ENCODE data around the gene CDKN2B-AS1. TPM values are rescaled to one million over a fixed set of nuclear protein-coding genes. Genes with fewer than 3 reads are reported as not detected.

Gene CDKN2B-AS1
- total RNA-seq, 1 experiment from 2014 or later = not detected

DNA sequence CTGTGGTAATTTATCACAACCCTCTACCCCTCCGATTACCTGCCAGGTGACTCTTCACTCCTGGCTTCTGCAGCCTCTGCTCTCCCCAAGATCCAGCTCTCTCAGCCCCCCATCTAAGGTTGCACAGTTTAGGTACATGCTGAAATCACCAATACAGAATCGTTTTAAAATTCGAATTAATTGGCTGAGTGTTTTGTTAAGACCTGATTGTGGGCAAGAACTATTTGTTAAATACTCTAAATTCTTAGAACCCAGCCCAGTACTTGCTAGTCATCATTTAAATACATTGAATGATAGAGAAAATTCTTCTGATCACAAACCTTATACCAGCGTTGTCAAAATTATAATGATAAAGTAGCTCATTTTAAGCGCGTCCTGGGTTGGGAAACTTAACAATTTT lies 162.0 kb downstream of the CDKN2B-AS1 start:
- Mint-ChIP-seq H3K36me3 (ENCODE audit: insufficient read depth in 1 of 3, low read depth in 3 of 3) (no peaks in the 10 kb centered on the region), H3K9me3 (no peaks in the 10 kb centered on the region), H3K27ac (no peak overlapping the region; a peak in 1 of 7 replicates), H3K27me3 (ENCODE audit: low read depth) (no peaks in the 10 kb centered on the region), H3K4me1 (no peaks in the 10 kb centered on the region), H3K4me3 (no peak overlapping the region)
- H2BK5ac ChIP-seq (ENCODE audit: insufficient read length, low read length) = no peak overlapping the region
- H3K4ac ChIP-seq (ENCODE audit: low read depth, low read length) = no peak overlapping the region
- H3K23ac ChIP-seq (ENCODE audit: insufficient read length, low read depth, low read length) = no peak overlapping the region
- no peak overlapping the region for H4K5ac ChIP-seq (ENCODE audit: insufficient read length, low read depth, low read length)
- DNase-seq = no peak
- H2BK12ac ChIP-seq (ENCODE audit: insufficient read length, low read depth, low read length) = no peak overlapping the region
- TF ChIP-seq, protein P1, sequence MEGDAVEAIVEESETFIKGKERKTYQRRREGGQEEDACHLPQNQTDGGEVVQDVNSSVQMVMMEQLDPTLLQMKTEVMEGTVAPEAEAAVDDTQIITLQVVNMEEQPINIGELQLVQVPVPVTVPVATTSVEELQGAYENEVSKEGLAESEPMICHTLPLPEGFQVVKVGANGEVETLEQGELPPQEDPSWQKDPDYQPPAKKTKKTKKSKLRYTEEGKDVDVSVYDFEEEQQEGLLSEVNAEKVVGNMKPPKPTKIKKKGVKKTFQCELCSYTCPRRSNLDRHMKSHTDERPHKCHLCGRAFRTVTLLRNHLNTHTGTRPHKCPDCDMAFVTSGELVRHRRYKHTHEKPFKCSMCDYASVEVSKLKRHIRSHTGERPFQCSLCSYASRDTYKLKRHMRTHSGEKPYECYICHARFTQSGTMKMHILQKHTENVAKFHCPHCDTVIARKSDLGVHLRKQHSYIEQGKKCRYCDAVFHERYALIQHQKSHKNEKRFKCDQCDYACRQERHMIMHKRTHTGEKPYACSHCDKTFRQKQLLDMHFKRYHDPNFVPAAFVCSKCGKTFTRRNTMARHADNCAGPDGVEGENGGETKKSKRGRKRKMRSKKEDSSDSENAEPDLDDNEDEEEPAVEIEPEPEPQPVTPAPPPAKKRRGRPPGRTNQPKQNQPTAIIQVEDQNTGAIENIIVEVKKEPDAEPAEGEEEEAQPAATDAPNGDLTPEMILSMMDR (conservative IDR thresholded peaks at IDR 0.05) = no peak
- H3K27me3 ChIP-seq (ENCODE audit: insufficient read depth, low read length) = no peaks in the 10 kb centered on the region
- H3K9ac ChIP-seq (ENCODE audit: extremely low read depth, insufficient read length, low read length) = no peak overlapping the region
- no peak overlapping the region for H2BK20ac ChIP-seq (ENCODE audit: low read depth, low read length, poor library complexity, severe bottlenecking)
- no peak overlapping the region; the same call in 1 of the 2 replicates for H3K14ac ChIP-seq (ENCODE audit: insufficient read depth, low read length)
- H2BK15ac ChIP-seq (ENCODE audit: low read depth, low read length) = no peak overlapping the region
- H3K4me1 ChIP-seq (ENCODE audit: insufficient read depth, low read length) = no peaks in the 10 kb centered on the region
- H2AFZ ChIP-seq (ENCODE audit: low read length) = no peak overlapping the region
- H4K8ac ChIP-seq (replicated peaks; ENCODE audit: insufficient read length, low read depth, low read length) = no peak overlapping the region
- no peak overlapping the region for H2BK120ac ChIP-seq (ENCODE audit: low read depth, low read length, poor library complexity, severe bottlenecking)
- no peaks in the 10 kb centered on the region for H3K9me3 ChIP-seq (ENCODE audit: control insufficient read depth, low read depth, low read length)
- H2AK5ac ChIP-seq (ENCODE audit: insufficient read length, low read length) = no peak overlapping the region
- no peaks in the 10 kb centered on the region for H3K23me2 ChIP-seq (ENCODE audit: insufficient read length, low read depth, low read length, poor library complexity, severe bottlenecking)
- no CpG with 5 or more reads among the region's 6 CpGs for WGBS (ENCODE audit: extremely low coverage, insufficient read length, low lambda C conversion rate)
- no peak overlapping the region for H4K91ac ChIP-seq (ENCODE audit: insufficient read length, low read depth, low read length)
- H4K20me1 ChIP-seq (ENCODE audit: control insufficient read depth, insufficient read depth, insufficient read length) = no peaks in the 10 kb centered on the region
- no peaks in the 10 kb centered on the region for H3K79me2 ChIP-seq (ENCODE audit: insufficient read depth, low read length)
- no peaks in the 10 kb centered on the region for H3K79me1 ChIP-seq (ENCODE audit: insufficient read depth, low read depth, low read length, poor library complexity, severe bottlenecking)
- H3T11ph ChIP-seq (ENCODE audit: low read length) = no peak overlapping the region
- no peak overlapping the region for H3K56ac ChIP-seq (ENCODE audit: insufficient read length, low read depth, low read length)
- no peak overlapping the region for H3K27ac ChIP-seq (ENCODE audit: insufficient read length, low read depth, low read length)
- no peak overlapping the region for H3K4me2 ChIP-seq (ENCODE audit: insufficient read depth, insufficient read length, low read length)
- no peak overlapping the region for H3K18ac ChIP-seq (ENCODE audit: insufficient read length, low read depth, low read length)

All from H9 (cell line).